Measurements from ENCODE around the gene AMOTL2.

AMOTL2 gene

GRCh38 chr3:134365766-134366065, 8.5 kb downstream of the AMOTL2 start:
- DNase-seq, result no peak

GRCh38 chr3:134364936-134365765, 9.1 kb downstream of the AMOTL2 start:
- no peak for DNase-seq

GRCh38 chr3:134364061-134364935, 9.9 kb downstream of the AMOTL2 start:
- no peak for DNase-seq

- DNase-seq, result no peak
Measured at GRCh38 chr3:134363381-134363755, 10.9 kb downstream of the AMOTL2 start.

- DNase-seq, result no peak
Measured at GRCh38 chr3:134362670-134363380, 11.4 kb downstream of the AMOTL2 start.

GRCh38 chr3:134362221-134362620, 12.0 kb downstream of the AMOTL2 start:
- no peak for DNase-seq

GRCh38 chr3:134361162-134361835, 12.9 kb downstream of the AMOTL2 start:
- DNase-seq, result no peak

- DNase-seq, result no peak
Measured at GRCh38 chr3:134360046-134360445, 14.2 kb downstream of the AMOTL2 start.

- DNase-seq, result no peak
Measured at GRCh38 chr3:134359121-134360010, 14.9 kb downstream of the AMOTL2 start.

- DNase-seq, result no peak
Measured at GRCh38 chr3:134357914-134358811, 16.1 kb downstream of the AMOTL2 start.

- no peak for DNase-seq
Measured at GRCh38 chr3:134357261-134357913, 16.9 kb downstream of the AMOTL2 start.

GRCh38 chr3:134356411-134357040, 17.7 kb downstream of the AMOTL2 start:
- DNase-seq, result no peak

GRCh38 chr3:134355416-134355815, 18.8 kb downstream of the AMOTL2 start:
- no peak for DNase-seq

- DNase-seq, result no peak
Measured at GRCh38 chr3:134354612-134355251, 19.5 kb downstream of the AMOTL2 start.

GRCh38 chr3:134353831-134354611, 20.2 kb downstream of the AMOTL2 start:
- no peak for DNase-seq

GRCh38 chr3:134353171-134353825, 20.9 kb downstream of the AMOTL2 start:
- DNase-seq, result no peak

- no peak for DNase-seq
Measured at GRCh38 chr3:134352031-134352671, 22.1 kb downstream of the AMOTL2 start.
